Activated CD4-positive, alpha-beta T cell treated with anti-CD3 and anti-CD28 coated beads for 4 hours (primary cell): Measurements from ENCODE around the gene TDRD15.
"Not testable (repeated sequence)": the region's sequence is repeated elsewhere in the genome, so short reads cannot be mapped to it uniquely, and the experiment has no call there.

Experiments
- DNase-seq, 2 donors: peaks; one replicate each; pipeline ENCODE4 v3.0.0-alpha.2; 2020

TDRD15 gene

DNA sequence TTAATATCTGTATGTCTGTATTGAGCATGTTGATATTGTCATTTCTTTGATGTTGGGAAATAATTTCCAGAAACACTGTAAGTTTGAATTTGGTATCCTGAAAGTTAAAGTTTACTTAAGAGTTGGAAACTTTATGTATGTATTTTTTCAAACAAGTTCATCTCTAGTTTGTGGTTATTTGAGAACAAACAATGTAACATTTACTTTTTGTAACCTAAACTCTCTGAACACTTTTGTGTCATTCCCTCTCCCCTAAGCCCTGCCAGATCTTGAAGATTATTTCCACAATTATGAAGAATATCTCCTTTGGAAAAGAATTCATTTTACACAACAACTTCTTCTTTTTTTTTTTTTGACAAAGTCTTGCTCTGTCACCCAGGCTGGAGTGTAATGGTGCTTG lies 24.9 kb downstream of the TDRD15 start:
- DNase-seq: no peak

DNA sequence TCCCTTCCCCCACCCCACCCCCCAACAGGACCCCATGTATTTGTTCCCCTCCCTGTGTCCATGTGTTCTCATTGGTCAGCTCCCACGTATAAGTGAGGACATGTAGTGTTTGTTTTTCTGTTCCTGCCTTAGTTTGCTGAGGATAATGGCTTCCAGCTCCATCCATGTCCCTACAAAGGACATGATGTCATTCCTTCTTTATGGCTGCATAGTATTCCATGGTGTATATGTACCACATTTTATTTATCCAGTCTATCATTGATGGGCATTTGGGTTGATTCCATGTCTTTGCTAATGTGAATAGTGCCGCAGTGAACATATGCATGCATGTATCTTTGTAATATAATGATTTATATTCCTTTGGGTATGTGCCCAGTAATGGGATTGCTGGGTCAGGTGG lies 27.5 kb downstream of the TDRD15 start:
- DNase-seq: not testable (repeated sequence)

DNA sequence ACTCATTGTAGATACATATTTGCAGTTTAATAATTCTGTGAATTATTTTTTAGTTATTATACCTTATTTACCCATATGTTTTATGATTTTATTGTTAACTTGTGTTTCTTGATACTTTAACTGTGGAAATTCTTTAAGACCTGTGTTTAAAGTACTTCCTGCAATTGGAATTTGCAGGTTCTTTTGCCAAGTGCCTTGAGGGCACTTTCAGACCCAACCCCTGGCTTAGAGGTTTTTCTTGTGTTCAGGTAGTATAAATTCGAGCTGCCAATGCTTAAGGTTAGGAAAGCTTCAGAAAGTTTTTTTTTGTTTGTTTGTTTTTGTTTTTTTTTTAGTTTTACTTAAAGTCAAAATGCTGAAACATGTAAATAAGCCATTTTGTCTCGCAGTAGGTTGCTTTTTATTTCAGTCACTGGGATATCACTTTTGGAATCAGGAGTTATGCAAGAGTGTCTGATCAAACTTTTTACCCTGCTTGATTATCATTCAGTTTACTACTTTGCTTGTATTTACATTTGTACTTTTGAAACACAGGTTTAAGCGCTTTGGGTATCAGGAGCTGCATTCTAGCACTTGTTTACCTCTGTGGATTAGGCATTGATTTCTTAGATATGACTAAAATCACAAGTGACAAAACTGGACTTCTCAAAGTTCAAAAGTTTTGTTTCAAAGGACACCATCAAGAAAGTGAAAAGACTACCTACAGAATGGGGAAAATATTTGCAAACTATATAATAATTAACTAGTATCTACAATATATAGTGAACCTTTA lies 31.8 kb downstream of the TDRD15 start:
- no peak for DNase-seq

DNA sequence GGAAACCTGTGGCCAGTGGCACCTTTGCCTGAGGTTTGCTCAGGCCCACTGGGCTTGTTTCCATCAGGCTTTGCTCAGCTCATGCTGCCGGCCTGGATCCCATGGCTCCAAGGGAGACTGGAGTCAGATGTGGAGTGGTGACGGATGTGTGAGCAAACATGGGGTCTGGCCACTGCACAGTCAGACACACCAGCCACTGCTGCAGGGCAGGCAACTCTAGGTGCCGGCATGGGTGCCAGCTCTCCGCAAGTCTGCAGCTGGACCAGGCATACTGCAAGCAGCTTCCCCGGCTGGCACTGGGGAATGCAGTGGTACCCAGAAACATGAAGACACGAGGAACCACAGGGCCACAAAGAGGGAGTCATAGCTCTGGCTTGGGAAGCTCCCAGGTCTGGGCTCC lies 37.4 kb downstream of the TDRD15 start:
- DNase-seq: no peak

DNA sequence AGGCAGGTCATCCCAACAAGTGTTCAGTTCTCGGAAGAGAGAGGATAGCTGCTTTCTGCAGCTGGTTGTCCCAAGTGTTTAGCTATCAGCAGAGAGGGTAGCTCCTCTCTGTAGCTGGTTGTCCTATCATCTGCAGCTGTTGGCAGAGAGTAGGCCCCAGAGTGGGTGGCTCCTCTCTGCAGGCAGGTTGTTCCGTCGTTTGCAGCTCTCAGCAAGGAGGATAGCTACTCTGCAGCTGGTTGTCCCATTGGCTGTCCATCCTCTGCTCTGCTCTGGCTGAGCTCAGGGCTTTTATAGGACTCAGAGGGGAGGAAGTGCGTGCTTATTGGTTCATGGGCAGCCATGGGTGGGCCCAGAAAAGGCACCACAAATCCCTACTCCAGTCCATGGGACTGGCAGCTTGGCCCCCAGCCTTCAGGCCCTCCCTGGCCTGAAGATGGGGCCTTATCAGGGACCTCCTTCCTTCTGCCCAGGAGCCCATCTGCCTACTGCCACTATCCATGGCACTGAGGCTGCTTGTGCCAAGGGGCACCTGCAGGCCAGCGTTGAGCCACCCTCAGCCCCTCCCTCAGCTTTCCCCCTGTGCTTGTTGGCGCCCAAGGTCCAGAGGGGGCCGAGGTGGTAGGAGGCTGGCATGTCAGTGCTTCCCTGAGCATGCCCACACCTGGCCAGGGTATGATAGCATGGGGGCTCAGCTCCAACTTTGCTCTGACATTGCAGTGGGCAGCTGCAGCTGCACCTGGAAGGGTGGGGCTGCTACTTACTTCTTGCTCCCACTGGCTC lies 38.3 kb downstream of the TDRD15 start:
- DNase-seq: no peak

DNA sequence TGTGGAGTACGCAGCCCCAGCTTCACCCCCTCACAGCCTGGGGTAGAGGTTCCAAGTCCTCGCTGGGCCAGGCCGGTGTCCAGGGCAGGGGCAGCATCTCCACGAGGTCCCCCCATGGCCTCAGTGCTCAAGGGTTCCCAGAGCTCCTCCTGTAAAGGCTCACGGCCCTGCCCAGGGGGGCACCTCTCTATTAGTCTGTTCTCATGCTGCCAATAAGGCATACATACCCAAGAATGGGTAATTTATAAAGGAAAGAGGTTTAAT lies 38.8 kb downstream of the TDRD15 start:
- DNase-seq: no peak

DNA sequence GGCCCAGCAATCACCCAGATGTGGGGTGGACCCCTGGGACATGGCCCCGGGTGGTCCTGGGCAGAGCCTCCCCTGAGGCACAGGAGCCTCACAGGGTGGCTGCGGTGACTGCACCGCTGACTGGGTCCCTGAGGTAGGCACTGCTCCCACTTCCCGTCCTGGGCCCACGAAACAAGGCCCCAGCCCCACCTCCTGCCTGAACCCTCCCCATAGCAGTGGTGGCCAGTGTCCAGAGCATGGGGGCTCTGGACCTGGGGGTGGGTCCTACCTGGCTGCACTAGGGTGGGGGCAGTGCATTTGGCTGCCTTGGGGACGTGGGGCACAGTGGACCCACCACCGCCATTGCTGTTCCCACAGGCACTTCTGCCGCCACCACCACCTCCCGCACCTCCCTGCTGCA lies 39.4 kb downstream of the TDRD15 start:
- DNase-seq: no peak

DNA sequence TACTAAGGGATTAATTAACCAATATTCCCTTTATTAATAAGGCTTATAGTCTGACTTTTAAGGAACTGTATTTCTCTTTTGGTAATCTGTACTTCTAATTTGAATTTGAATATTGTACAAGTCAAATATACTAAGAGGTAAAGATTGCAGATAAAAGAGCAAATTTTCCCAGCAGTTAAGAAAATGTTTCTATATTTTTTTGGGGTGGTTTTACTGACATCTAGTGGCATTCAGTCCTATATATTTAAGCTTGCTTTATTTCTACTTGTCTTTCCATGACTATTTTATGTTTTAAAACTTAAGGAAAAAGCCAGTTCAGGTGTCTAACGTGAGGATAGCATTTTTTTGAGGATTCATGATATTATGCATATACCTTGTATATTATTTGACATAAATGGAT lies 41.6 kb downstream of the TDRD15 start:
- DNase-seq: no peak

DNA sequence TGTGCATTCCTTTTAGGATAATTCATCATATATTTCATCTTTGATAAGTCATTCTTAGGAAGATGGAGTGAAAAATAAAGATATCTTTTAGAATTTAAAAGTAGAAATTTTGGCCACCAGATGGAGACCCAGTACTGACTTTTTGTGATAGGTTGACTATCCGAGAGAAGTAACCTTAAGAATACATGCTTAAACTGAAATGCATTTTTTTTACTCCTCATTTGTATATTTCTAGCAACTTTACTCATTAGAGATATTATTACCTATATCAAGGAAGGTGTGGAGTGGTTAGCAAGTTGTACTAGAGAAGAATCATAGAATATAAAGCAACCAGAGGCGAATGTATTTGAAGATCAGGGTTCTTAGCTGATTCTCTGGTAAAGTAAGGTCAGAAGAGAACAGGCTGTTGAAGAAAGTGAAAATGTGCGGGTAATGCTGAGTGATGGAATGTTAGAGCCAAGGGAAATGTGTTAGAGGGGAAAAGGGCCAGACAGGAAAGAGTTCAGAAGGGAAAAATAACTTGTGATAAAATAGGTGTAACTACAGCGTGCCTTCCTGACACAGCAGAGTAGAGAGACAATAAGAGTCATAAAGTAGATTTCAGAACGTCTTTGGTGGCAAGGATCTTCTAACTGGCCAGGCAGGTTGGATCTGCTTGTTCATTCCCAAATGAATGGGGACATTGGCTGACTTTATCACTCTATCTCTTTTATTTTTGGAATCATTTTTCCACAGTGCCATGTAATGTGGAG lies 52.3 kb downstream of the TDRD15 start:
- no peak for DNase-seq

DNA sequence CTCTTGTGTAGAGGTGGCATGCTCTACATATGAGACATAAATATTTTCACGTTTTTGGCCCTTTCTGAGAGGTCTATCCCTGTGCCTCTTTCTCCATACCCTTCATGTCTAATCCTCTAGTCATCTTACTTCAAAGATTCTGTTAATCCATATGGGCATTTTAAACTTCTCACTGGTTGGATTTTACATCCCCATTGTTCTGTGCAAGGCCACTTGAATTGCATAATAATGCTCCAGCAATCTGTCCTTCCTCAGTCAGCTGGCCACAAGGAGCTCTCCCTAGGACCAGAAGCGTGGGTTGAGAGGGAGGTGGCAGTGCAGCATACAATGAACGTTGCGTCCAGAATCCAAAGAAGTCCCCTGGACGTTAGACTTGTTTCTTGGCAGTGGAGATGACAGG lies 58.2 kb downstream of the TDRD15 start:
- DNase-seq: no peak

DNA sequence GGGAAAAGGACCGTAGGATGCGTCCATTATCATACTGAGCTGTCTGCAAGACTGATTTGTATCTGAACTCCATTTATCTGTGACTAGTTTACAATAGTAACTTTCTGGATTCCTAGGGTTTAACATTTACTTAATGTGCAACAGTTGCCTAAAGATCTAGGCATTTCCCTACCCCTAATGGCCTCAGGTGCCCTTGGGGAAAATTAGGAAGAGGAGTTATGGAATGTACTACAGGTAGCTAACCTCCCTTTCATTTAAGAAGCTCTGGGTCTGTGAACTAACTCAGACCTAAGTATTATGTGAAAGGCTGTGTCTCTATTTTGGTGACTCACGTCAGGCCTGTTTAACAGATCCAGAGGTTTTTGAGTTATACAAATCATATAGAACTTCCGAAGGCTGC lies 59.5 kb downstream of the TDRD15 start:
- DNase-seq: no peak

DNA sequence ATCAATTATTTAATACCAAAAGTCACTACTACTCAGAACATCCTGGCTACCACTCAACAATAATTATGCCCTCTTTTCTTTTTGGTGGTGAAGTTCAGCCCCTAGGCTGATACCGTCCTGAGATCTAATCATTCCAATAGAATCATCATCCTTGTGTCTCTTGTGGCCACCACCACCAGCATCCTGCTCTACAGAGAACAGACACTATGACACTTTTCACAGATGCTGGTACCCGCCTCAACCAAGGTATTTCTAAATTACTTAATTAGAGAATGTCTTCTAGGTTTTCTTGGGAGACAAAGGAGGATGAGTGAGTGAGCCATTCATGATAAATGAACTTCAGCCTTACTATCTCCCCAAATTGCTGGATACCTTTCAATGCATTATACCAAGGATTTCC lies 60.0 kb downstream of the TDRD15 start:
- DNase-seq: no peak

DNA sequence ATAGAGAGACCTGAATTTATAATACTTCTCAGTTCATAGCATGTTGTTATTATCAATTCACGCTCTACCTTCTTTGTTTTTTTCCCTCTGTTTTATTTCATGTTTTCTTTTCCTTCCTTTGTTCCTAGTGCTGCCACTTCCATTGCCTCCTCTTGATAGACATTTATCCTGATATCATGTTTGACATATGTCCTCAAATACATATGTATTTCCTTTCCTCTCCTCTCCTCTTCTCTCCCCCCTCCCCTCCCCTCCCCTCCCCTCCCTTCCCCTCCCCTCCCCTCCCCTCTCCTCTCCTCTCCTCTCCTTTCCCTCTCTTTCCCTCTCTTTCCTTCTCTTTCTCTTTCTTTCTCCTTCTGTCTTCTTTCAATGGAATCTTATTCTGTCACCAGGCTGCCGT lies 67.8 kb downstream of the TDRD15 start:
- DNase-seq: no peak
